ENCODE data around the gene TRERF1.

- TF ChIP-seq PHF8 (conservative IDR thresholded peaks at IDR 0.05; ENCODE audit: low read depth, low read length) (no peak), CEBPB (IDR thresholded peaks at IDR 0.05; ENCODE audit: low read depth, low read length) (no peak), POLR2AphosphoS5 (IDR thresholded peaks at IDR 0.05; ENCODE audit: low read depth, low read length) (no peak), YY1 (IDR thresholded peaks at IDR 0.05; ENCODE audit: low read depth, low read length) (no peak), JUN (IDR thresholded peaks at IDR 0.05; ENCODE audit: low read depth, low read length) (no peak), EGR1 (IDR thresholded peaks at IDR 0.05; ENCODE audit: borderline replicate concordance, low read depth, low read length) (no peak), JUND (IDR thresholded peaks at IDR 0.05; ENCODE audit: low read length) (no peak), SIX5 (IDR thresholded peaks at IDR 0.05; ENCODE audit: low read depth, low read length) (no peak), EP300 (IDR thresholded peaks at IDR 0.05; ENCODE audit: borderline replicate concordance in 1 of 2, low read depth in 2 of 2, low read length in 2 of 2) (no peak), EZH2 (IDR thresholded peaks at IDR 0.05; ENCODE audit: low read depth, low read length, severe bottlenecking) (no peak), MAX (IDR thresholded peaks at IDR 0.05) (no peak), CTCF (IDR thresholded peaks at IDR 0.05; ENCODE audit: control extremely low read depth in 1 of 3, insufficient read depth in 1 of 3, low read depth in 1 of 3, low read length in 3 of 3) (no peak), POLR2A (IDR thresholded peaks at IDR 0.05; ENCODE audit: control extremely low read depth in 1 of 2, low read depth in 2 of 2, low read length in 2 of 2) (no peak), ATF3 (IDR thresholded peaks at IDR 0.05; ENCODE audit: insufficient read depth, low read depth, low read length) (no peak)
These were observed 115.8 kb downstream of the TRERF1 start for GRCh38 chr6:42335896-42336295.

Measured in H1 (cell line).